Esophagus muscularis mucosa (tissue), 4 donors: ENCODE measurements around the gene APOC1.

Experiments used
- CTCF ChIP-seq, 3 experiments: fragments of 200-600 bp in 2 of 3; fragments of 450-650 bp in 1 of 3; sonication (generic) in 2 of 3; IDR thresholded peaks; one replicate each; pipeline ENCODE4 v1.5.1; 2017 to 2019; ENCODE audit warnings: antibody characterized with exemption in 3 of 3, mild to moderate bottlenecking in 2 of 3, moderate library complexity in 1 of 3
- EP300 ChIP-seq: sonication (generic); formaldehyde crosslinking; IDR thresholded peaks from one replicate; pipeline ENCODE4 v1.6.1; 2017; ENCODE audit warnings: antibody characterized with exemption
- POLR2A ChIP-seq: fragments of 450-650 bp; IDR thresholded peaks from one replicate; pipeline ENCODE4 v1.6.1; 2017; ENCODE audit warnings: antibody characterized with exemption, moderate library complexity, mild to moderate bottlenecking, low read depth
- POLR2AphosphoS5 ChIP-seq, 2 donors: sonication (generic); formaldehyde crosslinking; IDR thresholded peaks; one replicate each; pipeline ENCODE4 v1.6.1; 2017; ENCODE audit warnings: antibody characterized with exemption in 2 of 2

GRCh38 chr19:44957526-44957925 lies 43.1 kb downstream of the APOC1 start:
- no peak for TF ChIP-seq CTCF (IDR thresholded peaks at IDR 0.05)
- no peak for TF ChIP-seq POLR2AphosphoS5 (IDR thresholded peaks at IDR 0.05)
- no peak for TF ChIP-seq POLR2A
- TF ChIP-seq EP300: no peak
